Stimulated activated CD8-positive, alpha-beta memory T cell treated with anti-CD3 and anti-CD28 coated beads, Interleukin-15, amount 100 ng/mL, for 48 hours (primary cell): ENCODE data around the gene OPTC.

ENCODE experiments used
- DNase-seq, 2 donors: peaks; one replicate each; pipeline ENCODE4 v3.0.0-alpha.2; 2020; ENCODE audit warnings: low read depth in 2 of 2

OPTC gene

DNA sequence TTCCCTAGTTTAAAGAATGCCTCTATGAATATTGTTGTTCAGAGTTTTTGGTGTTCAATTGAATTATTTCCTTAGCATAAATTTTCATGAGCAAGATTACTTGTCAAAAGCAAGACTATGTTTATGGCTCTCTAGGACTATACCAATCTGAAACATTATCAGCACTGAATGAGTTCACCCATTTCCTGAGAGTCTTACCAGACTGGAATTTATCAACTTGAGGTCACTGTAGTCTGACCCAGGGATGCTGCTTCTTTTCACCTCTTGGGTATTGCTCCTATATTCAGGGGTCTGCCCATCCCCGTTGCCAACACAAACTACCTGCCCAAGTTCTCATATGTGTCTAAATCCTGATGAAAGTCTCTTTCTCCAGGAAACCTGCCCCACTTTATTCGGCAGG is 42.6 kb downstream of the OPTC start:
- no peak for DNase-seq

GRCh38 chr1:203536980-203537455 is 43.1 kb downstream of the OPTC start:
- no peak for DNase-seq

GRCh38 chr1:203537806-203538464 is 44.0 kb downstream of the OPTC start:
- DNase-seq: no peak

- DNase-seq: no peak
Observed at GRCh38 chr1:203538726-203539125, 44.8 kb downstream of the OPTC start.

DNA sequence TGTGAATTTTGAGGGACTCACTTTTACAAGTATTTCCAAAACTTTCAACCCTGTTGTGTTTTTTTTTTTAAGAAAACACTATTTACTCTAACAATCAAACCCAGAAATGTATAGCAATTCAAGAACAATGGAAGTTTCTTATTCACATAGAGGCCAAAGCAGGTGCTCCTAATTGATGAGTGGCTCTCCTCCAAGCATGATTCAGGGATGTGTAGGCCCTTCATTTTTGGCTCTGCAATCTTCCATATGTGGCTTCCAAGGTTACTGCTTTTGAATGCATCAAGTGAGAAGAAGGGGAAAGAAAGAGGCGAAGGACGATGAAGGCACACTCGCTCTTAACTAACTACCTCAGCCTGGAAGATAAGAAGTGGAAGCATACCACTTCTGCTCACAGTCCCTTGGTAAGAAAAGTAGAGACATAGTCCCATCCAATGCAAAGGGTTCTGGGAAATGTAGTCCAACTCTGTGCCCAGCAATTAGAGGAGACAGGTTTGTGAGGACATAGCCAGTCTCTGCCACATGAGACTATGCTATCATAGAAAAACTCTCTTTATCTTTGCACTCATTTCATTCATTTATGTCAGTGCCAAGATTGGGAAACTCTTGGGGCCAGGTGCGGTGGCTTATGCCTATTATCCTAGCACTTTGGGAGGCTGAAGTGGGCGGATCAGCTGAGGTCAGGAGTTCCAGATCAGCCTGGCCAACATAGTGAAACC is 46.0 kb downstream of the OPTC start:
- DNase-seq: no peak

DNA sequence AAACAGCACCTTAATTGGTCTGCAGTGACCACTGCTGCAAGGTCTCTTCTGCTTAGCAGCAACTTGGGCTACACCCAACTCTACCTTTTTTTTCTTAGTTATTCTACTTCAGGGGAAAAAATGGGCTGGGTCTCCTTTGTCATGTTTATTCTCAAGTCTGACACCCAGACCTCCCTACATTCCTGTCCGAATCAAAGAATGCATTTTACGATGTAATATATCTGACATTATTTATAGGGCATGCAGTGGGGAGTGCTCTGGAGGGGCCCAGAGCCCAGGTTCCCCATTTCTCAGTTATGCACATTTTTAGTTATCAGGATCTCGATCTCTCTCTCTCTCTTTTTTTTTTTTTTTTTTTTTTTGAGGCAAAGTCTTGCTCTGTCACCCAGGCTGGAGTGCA is 50.5 kb downstream of the OPTC start:
- DNase-seq: no peak

GRCh38 chr1:203544978-203545816 is 51.2 kb downstream of the OPTC start:
- DNase-seq: no peak

DNA sequence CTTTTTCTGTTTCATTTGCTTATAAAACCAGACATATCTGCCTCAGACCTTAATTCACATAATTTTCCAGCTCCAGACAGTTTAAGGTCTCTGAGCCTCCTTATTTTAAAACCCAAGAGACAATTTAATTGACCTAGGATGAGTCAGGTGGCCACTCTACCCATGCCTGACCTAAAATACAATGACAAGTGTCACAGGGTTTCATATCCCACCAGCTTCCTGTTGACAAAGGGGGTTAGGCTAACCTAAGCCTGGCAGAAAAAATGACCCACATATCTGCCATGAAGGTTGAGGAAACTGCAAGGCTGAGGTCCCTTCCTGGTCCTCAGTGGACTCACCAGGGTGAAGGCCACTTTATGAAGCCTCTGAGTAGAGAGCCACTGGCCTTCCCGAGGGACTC is 52.3 kb downstream of the OPTC start:
- no peak for DNase-seq

GRCh38 chr1:203547147-203547546 is 53.2 kb downstream of the OPTC start:
- DNase-seq: no peak

GRCh38 chr1:203547771-203548421 is 53.9 kb downstream of the OPTC start:
- DNase-seq: no peak

DNA sequence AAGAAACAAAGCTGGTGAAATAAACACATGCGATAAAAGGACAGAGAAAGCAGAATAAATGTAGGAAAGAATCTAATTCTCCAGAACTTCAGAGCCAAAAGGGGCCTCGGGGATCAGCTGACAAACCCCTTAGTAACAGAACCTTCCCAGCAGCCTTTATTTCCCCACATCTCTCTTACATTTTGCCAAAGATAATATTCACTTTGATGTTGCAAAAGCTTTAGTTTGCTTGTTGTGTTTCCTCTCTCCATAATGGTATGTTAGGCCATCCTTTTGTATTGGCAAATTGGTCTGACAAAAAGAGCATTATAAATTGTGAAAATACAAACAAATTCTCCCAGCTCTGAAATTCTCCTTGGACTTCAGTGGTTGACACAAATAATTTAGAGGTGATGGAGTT is 54.9 kb downstream of the OPTC start:
- DNase-seq: no peak

GRCh38 chr1:203549309-203549708 is 55.4 kb downstream of the OPTC start:
- no peak for DNase-seq

GRCh38 chr1:203550846-203551245 is 56.9 kb downstream of the OPTC start:
- no peak for DNase-seq

- DNase-seq: no peak
Observed at GRCh38 chr1:203551550-203551949, 57.6 kb downstream of the OPTC start.

DNA sequence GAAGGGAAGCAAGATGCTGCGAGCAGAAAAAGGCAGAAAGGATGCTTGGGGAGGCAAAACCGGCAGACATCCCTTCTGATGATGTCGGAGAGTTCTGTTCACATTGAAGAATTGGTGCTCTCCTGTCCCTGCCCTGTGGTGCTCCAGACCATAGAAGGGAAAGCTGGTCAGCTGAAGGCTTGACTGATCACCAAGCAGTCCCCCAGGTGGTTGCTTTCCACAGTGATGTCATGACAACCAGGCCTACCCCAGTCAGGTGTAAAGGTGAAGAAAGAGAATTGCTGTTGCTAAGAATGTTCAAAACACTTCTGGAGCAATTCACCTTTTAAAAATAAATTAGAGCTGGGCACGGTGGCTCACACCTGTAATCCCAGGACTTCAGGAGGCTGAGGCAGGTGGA is 59.5 kb downstream of the OPTC start:
- no peak for DNase-seq

GRCh38 chr1:203554071-203554470 is 60.1 kb downstream of the OPTC start:
- DNase-seq: no peak

- DNase-seq: no peak
Observed at GRCh38 chr1:203555076-203555475, 61.1 kb downstream of the OPTC start.

DNA sequence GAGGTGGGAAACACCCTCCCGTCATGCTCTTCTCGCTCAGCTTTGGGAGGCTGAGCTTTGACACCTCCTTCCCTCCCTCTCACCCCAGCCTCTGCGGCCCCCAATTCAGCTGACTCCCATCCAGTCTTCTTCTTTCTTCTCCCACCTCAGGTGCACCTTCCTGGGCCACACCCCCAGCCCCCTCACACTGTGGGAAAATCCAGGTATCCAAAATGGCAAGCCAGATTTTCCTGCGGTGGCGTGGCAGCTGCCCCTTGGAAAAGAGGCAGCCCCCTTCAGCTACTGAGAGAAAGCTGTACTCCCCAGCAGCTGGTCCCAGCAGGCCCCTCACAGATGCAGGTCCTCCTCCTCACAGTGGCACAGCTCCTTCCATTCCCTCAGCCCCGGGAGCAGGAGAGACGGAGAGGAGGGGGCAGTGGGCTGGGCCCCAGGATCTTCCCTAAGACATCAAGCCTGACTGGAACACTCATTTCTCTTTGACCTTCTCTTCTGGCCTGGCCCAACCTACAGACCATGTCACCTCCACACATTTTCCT is 61.6 kb downstream of the OPTC start:
- no peak for DNase-seq

DNA sequence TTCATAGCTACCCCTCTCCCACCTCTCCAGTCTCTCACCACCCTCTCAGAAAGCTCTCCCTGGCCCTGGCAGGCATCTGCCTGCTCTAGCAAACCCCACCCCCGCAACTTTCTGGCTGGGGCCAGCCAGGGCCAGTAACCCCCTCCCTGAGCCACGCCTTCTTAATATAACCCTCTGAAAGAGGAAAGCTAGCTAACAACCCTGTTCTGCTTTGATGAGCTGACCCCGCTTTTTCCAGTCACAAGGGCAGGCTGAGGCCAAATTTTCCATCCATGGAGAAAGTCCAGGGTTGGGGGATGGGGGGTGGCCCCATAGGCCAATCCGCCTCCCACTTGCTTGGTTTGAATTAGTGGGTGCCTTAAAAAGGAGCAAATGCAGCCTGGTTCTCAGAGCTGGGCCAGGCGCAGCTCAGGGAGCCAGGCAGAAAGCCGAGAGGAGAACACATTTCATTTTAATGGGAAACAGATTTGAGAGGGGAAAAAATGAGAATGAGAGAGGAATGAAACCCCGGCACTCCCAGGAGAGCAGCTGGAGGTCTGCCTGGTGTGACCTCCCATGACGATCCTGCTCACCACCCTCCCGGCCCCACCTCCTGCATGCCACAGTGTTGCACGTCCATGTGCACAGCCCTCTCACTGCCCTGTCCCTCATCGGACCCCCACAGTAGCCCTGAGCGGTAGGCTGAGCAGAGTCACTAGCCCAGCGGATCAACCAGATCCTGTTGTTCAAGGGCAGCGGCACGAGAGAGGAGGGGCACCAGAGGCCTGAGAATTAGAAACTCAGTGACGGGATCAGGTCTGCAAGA is 62.3 kb downstream of the OPTC start:
- no peak for DNase-seq

DNA sequence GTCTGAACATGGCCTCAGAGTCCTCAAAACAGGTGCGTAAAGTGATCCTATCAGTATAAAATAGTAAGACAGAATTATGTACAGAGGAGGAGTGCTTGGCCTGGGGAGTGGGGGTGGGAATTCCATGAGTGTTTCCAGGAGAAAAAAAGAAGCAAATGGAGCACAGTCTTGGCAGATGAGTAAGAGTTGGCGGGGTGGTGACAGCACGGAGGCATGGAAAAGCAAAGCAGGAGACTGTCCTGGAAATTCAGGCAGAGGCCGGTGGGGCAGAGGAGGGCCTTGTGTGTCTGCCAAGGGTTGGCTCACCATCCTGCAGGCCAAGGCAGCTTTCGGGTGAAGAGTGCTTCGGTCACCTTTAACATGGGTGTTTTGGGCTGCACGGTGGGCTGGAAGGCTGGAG is 63.4 kb downstream of the OPTC start:
- no peak for DNase-seq
